Activated CD8-positive, alpha-beta memory T cell treated with anti-CD3 and anti-CD28 coated beads for 48 hours (primary cell): ENCODE data around the gene ADGRE3.
"Not testable (repeated sequence)": the region's sequence is repeated elsewhere in the genome, so short reads cannot be mapped to it uniquely, and the experiment has no call there.

Experiments
- DNase-seq, 3 experiments: peaks; one replicate each; pipeline ENCODE4 v3.0.0-alpha.2; 2020; ENCODE audit warnings: low read depth in 2 of 3, low spot score in 2 of 3

The ADGRE3 gene

DNA sequence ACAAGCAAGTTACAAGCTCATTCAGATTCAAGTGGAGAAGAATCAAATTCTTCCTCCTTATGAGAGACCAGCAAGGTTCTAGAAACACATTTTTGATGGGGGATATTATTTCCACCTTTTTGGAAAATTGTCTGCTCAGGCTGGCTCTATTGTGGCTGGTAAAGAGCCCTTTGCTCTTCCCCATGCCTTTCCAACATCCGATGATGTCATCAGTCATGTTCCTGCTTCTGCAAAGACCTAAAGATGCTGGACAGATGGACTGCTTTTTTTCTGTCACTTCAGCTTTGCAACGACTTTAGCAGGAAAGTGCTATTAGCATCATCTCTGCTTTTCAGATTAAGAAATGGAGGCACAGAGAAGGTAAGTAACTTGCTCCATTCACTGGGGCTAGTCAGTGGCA, 4.2 kb downstream of the ADGRE3 start:
- no peak for DNase-seq

GRCh38 chr19:14669940-14670339, 4.7 kb downstream of the ADGRE3 start:
- no peak for DNase-seq

DNA sequence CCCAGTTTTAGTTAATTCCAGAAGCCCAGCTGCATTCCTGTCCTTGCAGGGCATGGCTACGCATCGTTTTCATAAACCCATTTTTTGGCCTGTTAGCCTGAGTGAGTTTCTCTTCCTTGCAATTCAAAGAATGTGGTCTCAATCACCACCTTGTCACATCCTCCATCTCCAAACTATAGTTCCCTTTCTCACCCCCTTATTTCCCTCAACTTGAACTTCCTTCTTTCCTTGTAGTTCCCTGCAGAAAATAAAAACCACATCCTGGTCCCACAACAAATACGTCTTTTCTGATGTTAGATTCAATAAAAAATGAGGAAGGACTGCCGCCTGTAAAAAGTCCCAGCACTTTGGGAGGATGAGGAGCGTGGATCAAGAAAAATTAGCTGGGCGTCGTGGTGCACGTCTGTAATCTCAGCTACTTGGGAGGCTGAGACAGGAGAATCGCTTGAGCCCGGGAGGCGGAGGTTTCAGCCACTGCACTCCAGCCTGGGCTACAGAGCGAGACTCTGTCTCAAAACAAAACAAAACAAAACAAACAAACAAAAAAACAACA, 13.2 kb downstream of the ADGRE3 start:
- no peak for DNase-seq

- DNase-seq: no peak
These were observed 14.7 kb downstream of the ADGRE3 start for GRCh38 chr19:14659874-14660489.

GRCh38 chr19:14655726-14656125, 18.9 kb downstream of the ADGRE3 start:
- no peak for DNase-seq

DNA sequence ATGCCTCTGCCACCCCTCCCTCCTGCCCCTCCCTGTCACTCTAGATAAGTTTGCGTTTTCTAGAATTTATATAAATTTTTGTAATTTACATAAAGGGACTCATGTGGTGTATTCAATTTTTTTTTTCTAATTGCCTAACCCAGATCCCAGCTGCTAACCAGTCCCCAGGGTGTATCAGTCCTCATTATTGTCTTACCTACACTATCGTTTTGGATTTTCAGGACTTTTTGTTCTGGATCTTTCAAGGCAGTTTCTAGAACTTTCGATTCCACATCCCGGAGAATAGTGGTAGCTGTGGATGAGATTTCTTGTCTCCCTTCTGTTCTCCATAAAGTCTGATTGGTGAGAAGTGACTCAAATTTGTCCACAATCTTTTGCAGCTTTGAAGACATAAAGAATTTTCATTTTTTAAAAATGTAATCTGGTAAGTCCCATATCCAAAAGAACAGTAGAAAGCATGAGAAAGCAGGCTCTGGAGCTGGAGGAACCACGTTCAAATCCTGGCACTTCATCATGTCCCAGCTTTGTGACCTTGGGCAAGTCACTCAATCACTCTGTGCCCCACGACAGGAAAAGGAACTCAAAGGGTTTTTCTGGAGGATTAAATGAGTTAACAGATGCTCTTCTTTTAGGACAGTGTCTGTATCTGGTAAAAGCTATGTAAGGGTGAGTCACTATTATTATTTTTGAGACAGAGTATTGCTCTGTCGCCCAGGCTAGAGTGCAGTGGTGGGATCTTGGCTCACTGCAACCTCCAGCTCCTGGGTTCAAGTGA, 19.7 kb downstream of the ADGRE3 start:
- no peak for DNase-seq

DNA sequence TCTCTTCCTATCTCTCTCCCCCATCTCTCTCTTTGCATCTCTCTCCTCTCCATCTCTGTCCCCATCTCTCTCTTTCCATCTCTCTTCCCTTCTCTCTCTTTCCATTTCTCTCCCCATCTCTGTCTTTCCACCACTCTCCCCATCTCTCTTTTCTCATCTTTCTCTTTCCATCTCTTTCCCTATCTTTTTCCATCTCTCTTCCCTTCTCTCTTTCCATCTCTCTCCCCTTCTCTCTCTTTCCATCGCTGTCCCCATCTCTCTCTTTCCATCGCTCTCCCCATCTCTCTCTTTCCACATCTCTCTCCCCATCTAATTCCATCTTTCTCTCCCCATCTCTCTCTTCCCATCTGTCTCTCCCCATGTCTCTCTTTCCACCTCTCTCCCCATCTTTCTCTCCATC, 24.5 kb downstream of the ADGRE3 start:
- no peak for DNase-seq

- no peak for DNase-seq
These were observed 25.6 kb downstream of the ADGRE3 start for GRCh38 chr19:14649020-14649419.

DNA sequence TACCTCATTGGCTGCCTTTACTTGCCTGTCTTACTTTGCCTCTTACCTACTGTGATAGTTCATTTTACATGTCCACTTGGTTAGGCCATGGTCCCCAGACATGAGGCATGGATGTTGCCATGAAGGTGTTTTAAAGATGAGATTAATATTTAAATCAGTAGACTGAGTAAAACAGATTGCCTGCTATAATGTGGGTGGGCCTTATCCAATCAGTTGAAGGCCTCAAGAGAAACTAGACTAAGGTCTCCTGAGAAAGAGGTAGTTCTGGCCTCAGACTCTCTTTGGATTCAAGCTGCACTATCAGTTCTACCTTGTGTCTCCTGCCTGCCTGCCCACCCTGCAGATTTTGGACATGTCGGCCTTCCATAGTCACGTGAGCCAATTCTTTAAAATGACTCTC, 26.1 kb downstream of the ADGRE3 start:
- DNase-seq: no peak

- DNase-seq: no peak
These were observed 34.9 kb downstream of the ADGRE3 start for GRCh38 chr19:14639536-14640277.

DNA sequence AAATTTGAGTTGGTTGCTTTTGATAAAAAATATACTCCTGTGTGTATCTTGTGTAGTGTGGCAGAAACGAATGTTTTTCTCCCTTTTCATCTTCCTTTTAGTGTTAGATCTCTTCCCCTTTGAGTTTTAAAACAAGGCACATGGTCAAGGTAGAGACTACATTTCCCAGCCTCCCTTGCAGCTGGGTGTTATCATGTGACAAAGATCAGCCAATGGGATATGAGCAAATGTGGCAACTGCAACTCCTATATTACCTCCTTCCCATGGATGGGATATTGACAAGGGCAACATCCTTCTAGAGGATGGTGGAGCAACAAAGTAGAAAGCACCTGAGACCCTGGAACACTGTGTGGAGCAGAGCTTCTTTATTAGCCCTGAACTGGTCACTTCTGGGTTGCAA, 42.4 kb downstream of the ADGRE3 start:
- no peak for DNase-seq

DNA sequence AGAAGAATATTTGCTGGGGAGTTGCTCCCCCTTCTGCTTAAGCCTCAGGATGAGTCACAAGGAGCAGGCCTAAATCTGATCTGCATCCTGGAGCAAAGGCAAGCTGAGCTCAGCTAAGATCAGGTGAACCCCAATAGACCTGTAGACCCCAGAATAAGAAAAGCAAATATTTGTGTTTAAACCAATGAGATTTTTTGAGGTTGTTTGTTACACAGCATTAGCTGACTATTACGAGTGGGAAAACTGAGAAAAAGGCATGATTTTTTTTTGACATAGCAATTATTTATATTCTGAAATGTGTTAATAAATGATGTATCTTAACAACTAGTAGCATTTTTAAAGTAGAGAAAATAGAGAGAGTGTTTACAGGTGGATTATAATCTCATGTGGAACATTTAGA, 45.1 kb downstream of the ADGRE3 start:
- no peak for DNase-seq

DNA sequence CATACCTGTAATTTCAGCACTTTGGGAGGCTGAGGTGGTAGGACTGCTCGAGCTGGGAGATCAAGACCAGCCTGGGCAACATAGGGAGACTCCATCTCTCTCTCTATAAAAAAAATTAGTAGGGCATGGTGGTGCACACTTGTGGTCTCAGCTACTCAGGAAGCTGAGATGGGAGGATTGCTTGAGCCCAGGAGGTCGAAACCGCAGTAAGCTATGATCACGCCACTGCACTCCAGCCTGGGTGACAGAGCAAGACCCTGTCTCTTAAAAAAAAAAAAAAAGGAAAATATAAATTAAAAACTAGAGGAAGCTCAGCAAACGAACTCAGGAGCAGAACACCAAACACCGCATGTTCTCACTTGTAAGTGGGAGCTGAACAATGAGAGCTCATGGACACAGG, 50.2 kb downstream of the ADGRE3 start:
- DNase-seq: not testable (repeated sequence)

DNA sequence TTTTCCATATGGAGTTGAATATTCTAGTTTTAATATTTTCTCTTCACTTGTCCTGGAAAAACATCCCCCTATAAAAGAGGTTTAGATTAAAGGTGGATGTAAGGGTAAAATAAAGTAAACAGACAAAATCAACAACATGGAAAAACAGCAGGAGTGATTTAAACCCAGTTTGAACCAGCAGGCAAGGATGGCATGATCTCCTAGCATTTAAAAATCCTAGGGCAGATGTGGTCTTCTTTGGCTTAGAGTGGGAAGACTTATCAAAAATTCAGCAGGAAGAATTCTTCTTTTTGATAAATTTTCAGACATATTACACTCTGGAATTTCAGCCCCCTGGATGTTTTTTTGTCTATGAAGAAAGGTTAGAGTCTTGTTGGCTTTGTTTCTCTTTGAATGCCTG, 55.2 kb downstream of the ADGRE3 start:
- no peak for DNase-seq

DNA sequence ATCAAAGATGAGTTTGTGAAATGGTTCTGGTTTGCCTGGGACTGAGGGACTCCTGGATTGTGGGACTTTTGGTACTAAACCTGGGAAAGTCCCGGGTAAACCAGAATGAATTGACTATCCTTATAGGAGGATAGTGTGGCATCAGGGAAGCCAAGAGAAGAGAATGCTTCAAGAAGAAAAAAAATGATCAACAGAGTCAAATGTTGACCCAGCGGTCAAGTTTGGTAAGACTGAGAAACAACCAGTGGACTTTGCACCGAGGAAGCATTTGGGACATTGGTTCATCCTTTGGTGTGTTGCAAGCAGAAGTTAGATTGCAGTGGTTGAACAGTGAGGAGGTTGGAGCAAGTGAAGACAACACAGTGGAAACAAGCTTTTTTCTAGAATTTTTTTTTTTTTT, 58.2 kb downstream of the ADGRE3 start:
- no peak for DNase-seq

- no peak for DNase-seq
These were observed 59.0 kb downstream of the ADGRE3 start for GRCh38 chr19:14615623-14616022.

GRCh38 chr19:14614099-14614412, 60.6 kb downstream of the ADGRE3 start:
- no peak for DNase-seq

GRCh38 chr19:14613399-14614098, 61.1 kb downstream of the ADGRE3 start:
- DNase-seq: not testable (repeated sequence)

- no peak for DNase-seq
These were observed 62.0 kb downstream of the ADGRE3 start for GRCh38 chr19:14612657-14613056.

DNA sequence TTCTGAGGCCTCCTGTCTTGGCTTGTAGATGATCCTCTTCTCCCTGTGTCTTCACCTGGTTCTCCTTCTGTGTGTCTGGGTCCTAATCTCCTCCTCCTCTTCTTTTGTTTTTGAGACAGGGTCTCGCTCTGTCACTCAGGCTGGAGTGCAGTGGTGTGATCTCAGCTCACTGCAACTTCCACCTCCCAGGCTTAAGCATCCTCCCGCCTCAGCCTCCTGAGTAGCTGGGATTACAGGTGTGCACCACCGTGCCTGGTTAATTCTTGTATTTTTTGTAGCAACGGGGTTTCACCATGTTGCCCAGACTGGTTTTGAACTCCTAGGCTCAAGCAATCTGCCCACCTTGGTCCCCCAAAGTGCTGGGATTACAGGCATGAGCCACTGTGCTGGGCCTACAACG, 62.4 kb downstream of the ADGRE3 start:
- not testable (repeated sequence) for DNase-seq

GRCh38 chr19:14611051-14611450, 63.6 kb downstream of the ADGRE3 start:
- DNase-seq: no peak
